WERI-Rb-1 (cell line): Measurements from ENCODE around the gene GRIP1.

Experiments
- DNase-seq: peaks from one replicate; pipeline ENCODE4 v3.0.0-alpha.2; 2020
- H3K27ac ChIP-seq: fragments of 250-450 bp; sonication (Bioruptor Pico); 2 replicates; pipeline ENCODE4 v1.5.1; 2020; ENCODE audit warnings: mild to moderate bottlenecking, moderate library complexity
- H3K27me3 ChIP-seq: fragments of 250-450 bp; sonication (Bioruptor Pico); 2 replicates; pipeline ENCODE4 v1.5.1; 2021; ENCODE audit warnings: mild to moderate bottlenecking, low read depth, moderate library complexity; ENCODE audit not compliant: insufficient read depth, severe bottlenecking
- H3K36me3 ChIP-seq: fragments of 250-450 bp; sonication (Bioruptor Pico); 2 replicates; pipeline ENCODE4 v1.5.1; 2020; ENCODE audit warnings: mild to moderate bottlenecking, moderate library complexity
- H3K4me3 ChIP-seq: 2 replicates; pipeline ENCODE4 v1.5.1; 2011; ENCODE audit warnings: low read depth, mild to moderate bottlenecking, control low read depth, low read length
- H3K9me3 ChIP-seq: fragments of 250-450 bp; sonication (Bioruptor Pico); 2 replicates; pipeline ENCODE4 v1.5.1; 2021; ENCODE audit warnings: mild to moderate bottlenecking, moderate library complexity; ENCODE audit not compliant: severe bottlenecking
- TF ChIP-seq, protein P1 (sequence below): IDR thresholded peaks from 2 replicates; pipeline ENCODE4 v1.5.1; 2011; ENCODE audit warnings: low read depth, mild to moderate bottlenecking, control low read depth, inconsistent platforms, low read length

The GRIP1 gene

DNA sequence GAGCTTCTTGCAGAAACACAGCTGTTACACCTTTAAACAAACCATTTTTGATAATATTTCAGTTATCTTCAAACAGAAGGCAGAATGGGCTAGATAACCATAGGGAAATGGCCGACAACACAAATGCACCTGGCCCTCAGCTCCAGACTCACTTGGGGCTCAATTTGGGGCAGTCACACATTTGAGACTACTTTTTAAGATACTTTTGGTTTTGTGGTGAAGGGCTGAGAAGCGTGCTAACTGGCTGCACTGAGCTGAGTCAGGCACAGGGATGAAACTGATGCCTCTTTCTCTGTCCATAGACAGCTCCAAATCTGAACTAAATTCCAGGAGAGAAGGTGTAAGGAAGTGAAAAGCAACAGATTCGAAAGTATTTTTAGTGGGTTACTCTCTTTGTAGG lies 18.5 kb upstream of the GRIP1 start:
- Histone ChIP-seq H3K27ac (no peak overlapping the region), H3K27me3 (no peaks in the 10 kb centered on the region), H3K36me3 (no peaks in the 10 kb centered on the region), H3K4me3 (no peak overlapping the region), H3K9me3 (no peaks in the 10 kb centered on the region)
- TF ChIP-seq, protein P1, sequence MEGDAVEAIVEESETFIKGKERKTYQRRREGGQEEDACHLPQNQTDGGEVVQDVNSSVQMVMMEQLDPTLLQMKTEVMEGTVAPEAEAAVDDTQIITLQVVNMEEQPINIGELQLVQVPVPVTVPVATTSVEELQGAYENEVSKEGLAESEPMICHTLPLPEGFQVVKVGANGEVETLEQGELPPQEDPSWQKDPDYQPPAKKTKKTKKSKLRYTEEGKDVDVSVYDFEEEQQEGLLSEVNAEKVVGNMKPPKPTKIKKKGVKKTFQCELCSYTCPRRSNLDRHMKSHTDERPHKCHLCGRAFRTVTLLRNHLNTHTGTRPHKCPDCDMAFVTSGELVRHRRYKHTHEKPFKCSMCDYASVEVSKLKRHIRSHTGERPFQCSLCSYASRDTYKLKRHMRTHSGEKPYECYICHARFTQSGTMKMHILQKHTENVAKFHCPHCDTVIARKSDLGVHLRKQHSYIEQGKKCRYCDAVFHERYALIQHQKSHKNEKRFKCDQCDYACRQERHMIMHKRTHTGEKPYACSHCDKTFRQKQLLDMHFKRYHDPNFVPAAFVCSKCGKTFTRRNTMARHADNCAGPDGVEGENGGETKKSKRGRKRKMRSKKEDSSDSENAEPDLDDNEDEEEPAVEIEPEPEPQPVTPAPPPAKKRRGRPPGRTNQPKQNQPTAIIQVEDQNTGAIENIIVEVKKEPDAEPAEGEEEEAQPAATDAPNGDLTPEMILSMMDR = no peak
- no peak for DNase-seq

DNA sequence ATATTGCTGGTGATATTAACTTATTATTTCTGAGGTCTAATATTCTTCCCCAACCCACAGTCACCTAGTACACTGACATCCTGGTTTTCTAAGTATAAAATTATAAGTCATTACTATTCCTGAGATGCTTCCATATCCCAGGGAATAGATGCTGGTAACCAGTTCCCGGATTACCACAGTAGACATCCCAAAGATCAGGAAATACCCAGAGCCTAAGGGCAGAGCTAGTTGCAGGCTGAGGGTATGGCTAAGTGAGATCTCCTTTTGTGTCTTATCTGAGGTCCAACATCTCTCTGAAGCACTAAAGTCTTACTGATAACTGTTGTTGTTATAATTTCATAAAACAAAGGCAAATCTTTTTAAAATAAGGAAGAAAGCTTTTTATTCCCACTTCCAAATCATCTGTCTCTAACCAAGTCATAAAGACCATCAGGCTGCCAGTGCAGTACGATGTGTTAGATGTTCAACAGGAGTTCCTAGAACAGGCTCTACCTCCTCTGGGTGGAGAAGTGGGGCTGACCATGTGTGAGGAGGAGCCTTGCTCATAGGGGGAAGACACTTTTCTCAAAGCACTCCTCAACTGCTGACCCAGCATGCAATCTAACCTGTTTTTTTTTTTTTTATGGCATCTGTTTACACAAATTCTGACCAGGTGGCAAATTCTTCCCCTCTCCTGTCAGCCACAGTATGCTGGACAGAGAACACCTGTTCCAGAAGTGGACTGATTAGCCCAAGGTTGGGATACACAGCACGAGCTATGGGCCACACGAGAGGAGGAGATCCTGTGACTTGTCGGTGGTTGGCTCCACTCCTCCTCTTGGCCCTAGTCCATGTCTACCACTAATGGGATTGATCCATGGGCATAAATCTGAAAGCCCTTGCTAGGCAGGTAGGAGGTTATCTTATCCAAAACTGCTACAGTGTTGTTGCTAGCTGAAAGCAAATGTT lies 16.1 kb upstream of the GRIP1 start:
- no peak overlapping the region for H3K4me3 ChIP-seq
- DNase-seq = no peak
- TF ChIP-seq, protein P1 = no peak

DNA sequence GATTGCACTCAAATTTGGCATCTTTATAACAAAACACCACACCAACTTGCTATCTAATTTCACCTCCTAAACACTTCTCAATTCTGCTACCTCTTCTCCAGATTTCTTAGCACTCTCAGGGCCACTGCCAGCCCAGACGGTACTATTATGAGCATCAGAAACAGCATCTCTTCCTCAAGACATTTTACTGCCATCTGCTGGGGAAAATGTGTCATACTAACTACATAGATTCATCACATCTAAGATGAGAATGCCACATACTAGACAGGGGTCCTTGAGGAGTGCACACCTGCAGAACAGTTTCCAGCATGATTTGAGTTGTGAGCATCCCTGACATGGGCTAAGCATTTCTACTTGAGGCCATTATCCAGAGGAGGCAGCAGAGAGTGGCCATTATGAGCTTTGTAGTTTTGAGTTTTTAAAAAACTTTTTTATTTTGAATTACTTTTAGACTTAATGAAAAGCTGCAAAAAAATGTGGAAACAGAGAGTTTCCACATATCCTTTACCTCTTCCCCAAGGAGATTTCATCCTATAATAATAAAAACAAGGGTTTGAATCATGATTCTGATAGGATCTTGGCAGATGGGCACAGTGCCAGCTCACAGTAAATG lies 15.1 kb upstream of the GRIP1 start:
- H3K9me3 ChIP-seq = no peaks in the 10 kb centered on the region
- no peak overlapping the region for H3K4me3 ChIP-seq
- TF ChIP-seq, protein P1 = peak; percentile 41; the same call in 1 of the 2 replicates
- no peaks in the 10 kb centered on the region for H3K27me3 ChIP-seq
- no peaks in the 10 kb centered on the region for H3K36me3 ChIP-seq
- DNase-seq = peak; percentile 26
- H3K27ac ChIP-seq = no peak overlapping the region

More for the DNA sequence above, 16.1 kb upstream of the GRIP1 start:
- no peaks in the 10 kb centered on the region for H3K9me3 ChIP-seq
- H3K27ac ChIP-seq = no peak overlapping the region
- no peaks in the 10 kb centered on the region for H3K27me3 ChIP-seq
- H3K36me3 ChIP-seq = no peaks in the 10 kb centered on the region

DNA sequence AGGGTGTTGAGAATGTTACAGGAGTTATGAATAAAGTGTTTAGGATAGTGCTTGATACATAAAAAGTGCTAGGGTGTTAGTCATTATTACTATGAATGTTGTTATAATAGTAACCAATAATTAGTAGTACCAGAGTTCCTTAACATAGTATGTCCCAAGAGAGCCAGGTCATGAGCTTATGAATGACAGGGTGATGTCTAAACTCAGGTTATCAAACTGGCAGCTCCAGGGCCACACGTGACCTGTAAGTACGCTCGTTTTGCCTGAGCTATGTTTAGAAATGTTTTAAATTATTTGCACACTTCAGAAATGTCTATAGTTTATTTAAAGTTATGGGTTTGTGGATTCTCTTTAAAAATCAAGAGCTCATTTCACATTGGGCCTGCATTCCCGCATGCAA lies 14.1 kb upstream of the GRIP1 start:
- Histone ChIP-seq H3K9me3 (no peaks in the 10 kb centered on the region), H3K4me3 (no peak overlapping the region), H3K27me3 (no peaks in the 10 kb centered on the region), H3K27ac (no peak overlapping the region), H3K36me3 (no peaks in the 10 kb centered on the region)
- DNase-seq = no peak
- TF ChIP-seq, protein P1 = no peak

DNA sequence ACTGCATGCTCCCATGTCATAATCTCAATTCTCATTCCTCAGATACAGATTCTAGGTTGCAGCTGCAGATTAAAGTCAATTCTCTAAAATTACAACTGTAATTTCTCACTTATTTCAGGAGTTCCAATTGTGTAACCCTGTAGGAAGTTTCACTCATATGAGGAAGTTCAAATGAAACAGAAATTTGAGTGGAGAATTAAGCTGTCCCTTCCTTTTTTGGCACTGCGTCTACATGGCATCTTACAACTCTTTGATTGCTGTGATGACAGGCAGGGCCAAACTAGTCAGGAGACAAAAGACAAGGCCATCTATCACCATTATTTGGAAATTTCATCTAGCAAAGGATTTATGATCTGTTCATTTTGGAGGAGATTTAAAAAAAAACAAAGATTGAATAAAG lies 13.3 kb upstream of the GRIP1 start:
- H3K36me3 ChIP-seq = no peaks in the 10 kb centered on the region
- TF ChIP-seq, protein P1 = no peak
- H3K27me3 ChIP-seq = no peaks in the 10 kb centered on the region
- no peaks in the 10 kb centered on the region for H3K9me3 ChIP-seq
- no peak overlapping the region for H3K27ac ChIP-seq
- no peak for DNase-seq
- no peak overlapping the region for H3K4me3 ChIP-seq
